Adrenal gland (tissue), 5 donors: Measurements from ENCODE around the gene CRISPLD2.

Experiments
- CTCF ChIP-seq, 6 experiments: fragments of 450-650 bp in 4 of 6; fragments of 200-600 bp in 2 of 6; sonication (generic) in 1 of 6; IDR thresholded peaks; 1 replicate in 5 of 6; 2 replicates in 1 of 6; pipeline versions ENCODE4 v1.5.1 to v1.8.0; 2016 to 2021; ENCODE audit warnings: antibody characterized with exemption in 6 of 6, mild to moderate bottlenecking in 2 of 6, moderate library complexity in 1 of 6
- POLR2A ChIP-seq, 2 donors: fragments of 450-650 bp; IDR thresholded peaks; one replicate each; pipeline ENCODE4 v1.6.1; 2017; ENCODE audit warnings: antibody characterized with exemption in 2 of 2, mild to moderate bottlenecking in 2 of 2, moderate library complexity in 1 of 2
- donor health status: DM: no; HTN: no; CAD: no.

- TF ChIP-seq CTCF (IDR thresholded peaks at IDR 0.05): no peak
- no peak for TF ChIP-seq POLR2A (IDR thresholded peaks at IDR 0.05)
These were observed 122.1 kb downstream of the CRISPLD2 start for GRCh38 chr16:84941921-84942320.
